Heart right ventricle (tissue), 16 donors: ENCODE results near the gene SC5D. TPM values are rescaled to one million over a fixed set of nuclear protein-coding genes. Genes with fewer than 3 reads are reported as not detected.

Source experiments
- ATAC-seq, 8 donors: fragments of 200-7000 bp; cut with Tn5 transposase; one replicate each; pipeline ENCODE4 v1.9.1; 2020; ENCODE audit warnings: mild to moderate bottlenecking in 8 of 8, moderate library complexity in 8 of 8, moderate number of reproducible peaks in 1 of 8
- DNase-seq, 2 donors: peaks; one replicate each; pipeline ENCODE4 v3.0.0-alpha.2; 2020
- H3K27ac ChIP-seq, 10 donors: fragments of 200-600 bp; sonication (generic) in 2 of 10; one replicate each; pipeline versions ENCODE4 v1.5.0 to v1.8.0; 2020 to 2022; ENCODE audit warnings: mild to moderate bottlenecking in 3 of 10
- H3K27me3 ChIP-seq, 7 donors: fragments of 200-600 bp; one replicate each; pipeline ENCODE4 v1.8.0; 2021 to 2022; ENCODE audit warnings: mild to moderate bottlenecking in 2 of 7
- H3K36me3 ChIP-seq, 9 donors: fragments of 200-600 bp; sonication (generic) in 1 of 9; one replicate each; pipeline versions ENCODE4 v1.5.0 to v1.8.0; 2020 to 2022; ENCODE audit warnings: mild to moderate bottlenecking in 2 of 9
- H3K4me1 ChIP-seq, 9 donors: fragments of 200-600 bp; sonication (generic) in 1 of 9; one replicate each; pipeline versions ENCODE4 v1.5.0 to v1.8.0; 2020 to 2022; ENCODE audit warnings: mild to moderate bottlenecking in 4 of 9
- H3K4me3 ChIP-seq, 10 donors: fragments of 200-600 bp; sonication (generic) in 2 of 10; one replicate each; pipeline versions ENCODE4 v1.5.0 to v1.8.0; 2020 to 2022; ENCODE audit warnings: mild to moderate bottlenecking in 7 of 10, moderate library complexity in 2 of 10
- H3K9me3 ChIP-seq, 11 donors: fragments of 200-600 bp in 10 of 11; sonication (generic) in 2 of 11; one replicate each; pipeline versions ENCODE4 v1.5.0 to v1.8.0; 2013 to 2022; ENCODE audit warnings: mild to moderate bottlenecking in 2 of 11, control low read depth in 1 of 11, moderate library complexity in 1 of 11
- CTCF ChIP-seq, 9 donors: fragments of 200-600 bp; sonication (generic) in 2 of 9; IDR thresholded peaks; one replicate each; pipeline versions ENCODE4 v1.5.0 to v1.8.0; 2021 to 2022; ENCODE audit warnings: antibody characterized with exemption in 9 of 9, mild to moderate bottlenecking in 5 of 9, moderate library complexity in 1 of 9
- WGBS, 2 donors: extraction: QIAGEN DNeasy Blood & Tissue Kit; methylation state at CpG; one replicate each; pipeline ENCODE4 v1.1.7; 2013; ENCODE audit warnings: inconsistent platforms in 1 of 2; 5-methylcytosine and 5-hydroxymethylcytosine counted together
- intact Hi-C, 10 donors: fragments of 100-400 bp; cut with DNase I; formaldehyde crosslinking; loops; one replicate each; pipeline versions ENCODE4 v1.11.1 to v1.14.2; 2022
- polyA plus RNA-seq, 2 donors: library from polyadenylated mRNA; stranded (reverse); fragments of 200-250 nt; gene quantifications; one replicate each; pipeline ENCODE4 v1.2.3, GENCODE V29; 2013
- total RNA-seq, 10 donors: library from RNA; stranded (reverse); fragmentation: NEBNext Ultra II Directional in 3 of 10; extraction: Animal tissue kit (Norgen Biotek cat#: 25700) in 3 of 10; gene quantifications; one replicate each; pipeline versions ENCODE4 v1.2.1 to v1.2.4, GENCODE V29; 2021 to 2023
- donor health status: Arrhythmogenic right ventricular cardiomyopathy.
- donor health status: ischemic (EF 13 %, LVEDD 7.1; RV severe dilation, severe dysfunction).
- donor health status: healthy with polysubstance abuse.
- donor health status: DM: no; HTN: yes; CAD: no.
- donor health status: DM: no; HTN: no; CAD: no.
- donor health status: ischemic (EF 25% LVEDD 6.9; RV normal size, moderate dysfunction).
- donor health status: ischemic (EF 25% LVEDD 5.7; RV mildly dilated, moderate dysfunction).
- donor health status: healthy.
- donor health status: DM: yes; HTN: yes; CAD: no.
- donor health status: Ischemic cardiomyopathy.
- donor health status: ischemic (EF 35%, LVEDD 5.7; RV mildly dilated, moderate dysfunction).
- donor health status: nonischemic (EF 11% LVEDD 7.7; RV severe dilation, severe dysfunction).
- donor health status: DM: yes; HTN: yes; CAD: no.
- donor health status: PGD.
- donor health status: ischemic (EF 29% LVEDD 5.4; RV normal size, mild dysfunction).
- donor health status: nonischemic (EF 23%, LVEDD 6.1; RV moderate dilation, normal function).

Gene SC5D
- total and polyA plus RNA-seq, 12 donors = 10.7 to 30.6 (median 20.4) TPM

DNA sequence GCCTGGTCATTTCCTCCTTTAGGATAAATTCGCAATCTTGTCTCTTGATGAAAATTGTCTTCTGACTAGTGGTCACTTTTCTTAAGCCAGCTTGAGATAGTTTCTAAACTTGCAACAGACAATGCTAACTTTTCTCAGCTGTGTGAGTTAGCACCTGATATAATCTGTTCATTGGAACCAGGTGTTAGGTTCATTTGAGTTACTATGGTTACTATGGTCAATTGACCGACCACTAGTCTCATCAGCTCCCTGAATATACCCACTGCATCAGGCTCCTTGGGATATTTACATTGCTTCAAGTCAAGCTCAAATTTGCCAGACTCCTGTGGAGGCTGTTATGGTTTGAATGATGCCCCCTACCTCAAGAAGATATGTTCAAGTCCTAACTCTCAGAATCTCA, 54.5 kb downstream of the SC5D start:
- DNase-seq (no peak), ATAC-seq (no peak)
- intact Hi-C loops = no loop called here
- H3K27me3 ChIP-seq = peaks cover 0 to 7% (median 0%) of the 10 kb centered on the region in 7 donors
- no peak overlapping the region for H3K4me3 ChIP-seq
- peaks cover 0 to 14% (median 8%) of the 10 kb centered on the region in 9 donors for H3K4me1 ChIP-seq
- H3K36me3 ChIP-seq = no peaks in the 10 kb centered on the region
- no peaks in the 10 kb centered on the region for H3K9me3 ChIP-seq
- no peak for TF ChIP-seq CTCF (IDR thresholded peaks at IDR 0.05)
- H3K27ac ChIP-seq = no peak overlapping the region
- 81 to 85% methylated on average over 2 of the region's 2 CpGs for WGBS, 2 donors

GRCh38 chr11:121347813-121348212, 55.2 kb downstream of the SC5D start:
- DNase-seq (no peak), ATAC-seq (peak in 1 of 8 donors; percentile 18)
- no peak for TF ChIP-seq CTCF (IDR thresholded peaks at IDR 0.05)
- intact Hi-C loops = no loop called here
- H3K4me1 ChIP-seq = peaks cover 0 to 21% (median 9%) of the 10 kb centered on the region in 9 donors
- H3K27me3 ChIP-seq = peaks cover 0 to 7% (median 0%) of the 10 kb centered on the region in 7 donors
- no peak overlapping the region for H3K4me3 ChIP-seq
- H3K27ac ChIP-seq = no peak overlapping the region
- WGBS, 2 donors = 54 to 64% methylated on average over 5 of the region's 5 CpGs
- no peaks in the 10 kb centered on the region for H3K9me3 ChIP-seq
- H3K36me3 ChIP-seq = no peaks in the 10 kb centered on the region

GRCh38 chr11:121348220-121348875, 55.8 kb downstream of the SC5D start:
- intact Hi-C loops = no loop called here
- DNase-seq (no peak), ATAC-seq (no peak)

GRCh38 chr11:121349790-121350189, 57.2 kb downstream of the SC5D start:
- Histone ChIP-seq H3K4me1 (peaks cover 0 to 22% (median 9%) of the 10 kb centered on the region in 9 donors), H3K9me3 (no peaks in the 10 kb centered on the region), H3K27ac (no peak overlapping the region), H3K27me3 (peaks cover 0 to 7% (median 0%) of the 10 kb centered on the region in 7 donors), H3K4me3 (no peak overlapping the region), H3K36me3 (no peaks in the 10 kb centered on the region)
- no peak for ATAC-seq
- intact Hi-C loops = no loop called here
- 73 to 80% methylated on average over 1 of the region's 1 CpG for WGBS, 2 donors
- DNase-seq = no peak
- TF ChIP-seq CTCF (IDR thresholded peaks at IDR 0.05) = no peak

More at GRCh38 chr11:121348220-121348875, 55.8 kb downstream of the SC5D start:
- H3K36me3 ChIP-seq = no peaks in the 10 kb centered on the region
- H3K9me3 ChIP-seq = no peaks in the 10 kb centered on the region
- no peak for TF ChIP-seq CTCF (IDR thresholded peaks at IDR 0.05)
- peaks cover 0 to 7% (median 0%) of the 10 kb centered on the region in 7 donors for H3K27me3 ChIP-seq
- H3K27ac ChIP-seq = no peak overlapping the region
- peaks cover 0 to 22% (median 9%) of the 10 kb centered on the region in 9 donors for H3K4me1 ChIP-seq
- H3K4me3 ChIP-seq = no peak overlapping the region
- 59 to 62% methylated on average over 7 of the region's 7 CpGs for WGBS, 2 donors
